ENCODE results near the gene TJAP1.
"Not testable (repeated sequence)": the region's sequence is repeated elsewhere in the genome, so short reads cannot be mapped to it uniquely, and the experiment has no call there.

The TJAP1 gene

GRCh38 chr6:43455531-43456428 lies 21.6 kb upstream of the TJAP1 start, which contains the start of gene DLK2:
DLK2 (minus strand) TSS chr6:43455548; CDS start chr6:43454825, 723 bp downstream.
- Histone ChIP-seq H4K8ac (ENCODE audit: low read depth, low read length) (no peak within 1 kb of the TSS), H3K23ac (ENCODE audit: low read length) (no peak within 1 kb of the TSS), H3K18ac (ENCODE audit: low read length) (no peak within 1 kb of the TSS), H2BK120ac (ENCODE audit: insufficient read depth, low read length, poor library complexity) (no peak within 1 kb of the TSS), H3K27ac (ENCODE audit: low read depth, low read length) (no peak within 1 kb of the TSS), H3K79me1 (ENCODE audit: low read length) (no peaks in the 10 kb centered on the region), H2AK5ac (ENCODE audit: low read length) (no peak within 1 kb of the TSS), H2BK12ac (ENCODE audit: low read length) (no peak within 1 kb of the TSS), H3K36me3 (ENCODE audit: control insufficient read depth in 1 of 2, insufficient read depth in 2 of 2, low read length in 2 of 2) (peaks cover 12 to 17% of the 10 kb centered on the region in 2 experiments), H3K4me3 (ENCODE audit: low read depth, low read length) (peak within 1 kb of the TSS; percentile 75), H3K79me2 (ENCODE audit: control insufficient read depth, insufficient read depth, low read length, poor library complexity) (no peaks in the 10 kb centered on the region), H4K12ac (ENCODE audit: low read depth, low read length) (no peak within 1 kb of the TSS), H3K4me2 (ENCODE audit: low read length) (peak within 1 kb of the TSS; percentile 94), H3K27me3 (ENCODE audit: insufficient read depth, low read length) (peaks cover 8% of the 10 kb centered on the region), H2AFZ (ENCODE audit: insufficient read depth, low read length, poor library complexity) (peak within 1 kb of the TSS; percentile 77), H3K9me3 (ENCODE audit: insufficient read depth, low read depth, low read length) (peaks cover 2% of the 10 kb centered on the region), H2BK5ac (ENCODE audit: low read depth, low read length, poor library complexity) (no peak within 1 kb of the TSS), H3K4me1 (ENCODE audit: control insufficient read depth in 1 of 2, insufficient read depth in 2 of 2, low read length in 2 of 2) (peaks cover 3 to 4% of the 10 kb centered on the region in 2 experiments), H3K9ac (ENCODE audit: low read length) (peak within 1 kb of the TSS; percentile 57), H3K14ac (ENCODE audit: low read length) (no peak within 1 kb of the TSS), H3K4ac (ENCODE audit: low read depth, low read length) (no peak within 1 kb of the TSS), H4K91ac (ENCODE audit: low read depth, low read length) (peak within 1 kb of the TSS; percentile 22)
- no CpG with 5 or more reads among the region's 55 CpGs for WGBS (ENCODE audit: extremely low coverage, insufficient coverage, insufficient read length)
- peak; percentile 67 to 74 for DNase-seq

- H3K36me3 ChIP-seq (ENCODE audit: control insufficient read depth in 1 of 2, insufficient read depth in 2 of 2, low read length in 2 of 2): peaks cover 3 to 5% of the 10 kb centered on the region in 2 experiments
- H2BK120ac ChIP-seq (ENCODE audit: insufficient read depth, low read length, poor library complexity): no peak overlapping the region
- peaks cover 3 to 4% of the 10 kb centered on the region in 2 experiments for H3K4me1 ChIP-seq (ENCODE audit: control insufficient read depth in 1 of 2, insufficient read depth in 2 of 2, low read length in 2 of 2)
- H3K9ac ChIP-seq (ENCODE audit: low read length): no peak overlapping the region
- no peak overlapping the region for H4K8ac ChIP-seq (ENCODE audit: low read depth, low read length)
- H2BK12ac ChIP-seq (ENCODE audit: low read length): no peak overlapping the region
- H3K23ac ChIP-seq (ENCODE audit: low read length): no peak overlapping the region
- H3K4me3 ChIP-seq (ENCODE audit: low read depth, low read length): no peak overlapping the region
- H3K14ac ChIP-seq (ENCODE audit: low read length): no peak overlapping the region
- no peak overlapping the region for H2BK5ac ChIP-seq (ENCODE audit: low read depth, low read length, poor library complexity)
- no peak overlapping the region for H4K91ac ChIP-seq (ENCODE audit: low read depth, low read length)
- H3K79me1 ChIP-seq (ENCODE audit: low read length): no peaks in the 10 kb centered on the region
- H3K27me3 ChIP-seq (ENCODE audit: insufficient read depth, low read length): peaks cover 8% of the 10 kb centered on the region
- peak; percentile 47 to 69 for DNase-seq
- H3K18ac ChIP-seq (ENCODE audit: low read length): no peak overlapping the region
- peaks cover 2% of the 10 kb centered on the region for H3K9me3 ChIP-seq (ENCODE audit: insufficient read depth, low read depth, low read length)
- no peak overlapping the region for H3K27ac ChIP-seq (ENCODE audit: low read depth, low read length)
- no CpG with 5 or more reads among the region's 9 CpGs for WGBS (ENCODE audit: extremely low coverage, insufficient coverage, insufficient read length)
- no peaks in the 10 kb centered on the region for H3K79me2 ChIP-seq (ENCODE audit: control insufficient read depth, insufficient read depth, low read length, poor library complexity)
- no peak overlapping the region for H3K4me2 ChIP-seq (ENCODE audit: low read length)
- no peak overlapping the region for H4K12ac ChIP-seq (ENCODE audit: low read depth, low read length)
- no peak overlapping the region for H3K4ac ChIP-seq (ENCODE audit: low read depth, low read length)
- H2AFZ ChIP-seq (ENCODE audit: insufficient read depth, low read length, poor library complexity): no peak overlapping the region
- no peak overlapping the region for H2AK5ac ChIP-seq (ENCODE audit: low read length)
Observed at GRCh38 chr6:43457643-43458042, 19.7 kb upstream of the TJAP1 start.

GRCh38 chr6:43458154-43458553 lies 19.2 kb upstream of the TJAP1 start:
- H2BK5ac ChIP-seq (ENCODE audit: low read depth, low read length, poor library complexity); H4K12ac ChIP-seq (ENCODE audit: low read depth, low read length); H3K36me3 ChIP-seq (ENCODE audit: control insufficient read depth in 1 of 2, insufficient read depth in 2 of 2, low read length in 2 of 2); H2BK120ac ChIP-seq (ENCODE audit: insufficient read depth, low read length, poor library complexity); H3K23ac ChIP-seq (ENCODE audit: low read length); H2AFZ ChIP-seq (ENCODE audit: insufficient read depth, low read length, poor library complexity); H3K79me2 ChIP-seq (ENCODE audit: control insufficient read depth, insufficient read depth, low read length, poor library complexity); H3K4me2 ChIP-seq (ENCODE audit: low read length); H3K27ac ChIP-seq (ENCODE audit: low read depth, low read length); H3K9ac ChIP-seq (ENCODE audit: low read length); H3K79me1 ChIP-seq (ENCODE audit: low read length); H3K9me3 ChIP-seq (ENCODE audit: insufficient read depth, low read depth, low read length); H4K91ac ChIP-seq (ENCODE audit: low read depth, low read length); H4K8ac ChIP-seq (ENCODE audit: low read depth, low read length); H2AK5ac ChIP-seq (ENCODE audit: low read length); H3K14ac ChIP-seq (ENCODE audit: low read length); H3K27me3 ChIP-seq (ENCODE audit: insufficient read depth, low read length); H2BK12ac ChIP-seq (ENCODE audit: low read length); H3K4me1 ChIP-seq (ENCODE audit: control insufficient read depth in 1 of 2, insufficient read depth in 2 of 2, low read length in 2 of 2); H3K4ac ChIP-seq (ENCODE audit: low read depth, low read length); H3K18ac ChIP-seq (ENCODE audit: low read length); H3K4me3 ChIP-seq (ENCODE audit: low read depth, low read length): not testable (repeated sequence)
- no CpG with 5 or more reads among the region's 15 CpGs for WGBS (ENCODE audit: extremely low coverage, insufficient coverage, insufficient read length)
- peak; percentile 30 to 56 for DNase-seq

- H3K79me2 ChIP-seq (ENCODE audit: control insufficient read depth, insufficient read depth, low read length, poor library complexity): no peaks in the 10 kb centered on the region
- H4K12ac ChIP-seq (ENCODE audit: low read depth, low read length): no peak overlapping the region
- no peak overlapping the region for H2BK120ac ChIP-seq (ENCODE audit: insufficient read depth, low read length, poor library complexity)
- H2BK5ac ChIP-seq (ENCODE audit: low read depth, low read length, poor library complexity): no peak overlapping the region
- H3K4me2 ChIP-seq (ENCODE audit: low read length): no peak overlapping the region
- no peaks in the 10 kb centered on the region for H3K36me3 ChIP-seq (ENCODE audit: control insufficient read depth in 1 of 2, insufficient read depth in 2 of 2, low read length in 2 of 2)
- H3K79me1 ChIP-seq (ENCODE audit: low read length): no peaks in the 10 kb centered on the region
- no peak overlapping the region for H3K23ac ChIP-seq (ENCODE audit: low read length)
- peaks cover 8% of the 10 kb centered on the region for H3K27me3 ChIP-seq (ENCODE audit: insufficient read depth, low read length)
- H3K4ac ChIP-seq (ENCODE audit: low read depth, low read length): no peak overlapping the region
- peaks cover 2% of the 10 kb centered on the region for H3K9me3 ChIP-seq (ENCODE audit: insufficient read depth, low read depth, low read length)
- H2AFZ ChIP-seq (ENCODE audit: insufficient read depth, low read length, poor library complexity): no peak overlapping the region
- whole genome bisulfite sequencing (ENCODE audit: extremely low coverage, insufficient coverage, insufficient read length): no CpG with 5 or more reads among the region's 1 CpG
- H4K8ac ChIP-seq (ENCODE audit: low read depth, low read length): no peak overlapping the region
- peaks cover 3 to 4% of the 10 kb centered on the region in 2 experiments for H3K4me1 ChIP-seq (ENCODE audit: control insufficient read depth in 1 of 2, insufficient read depth in 2 of 2, low read length in 2 of 2)
- H2BK12ac ChIP-seq (ENCODE audit: low read length): no peak overlapping the region
- no peak for DNase-seq
- H3K14ac ChIP-seq (ENCODE audit: low read length): no peak overlapping the region
- no peak overlapping the region for H2AK5ac ChIP-seq (ENCODE audit: low read length)
- H3K18ac ChIP-seq (ENCODE audit: low read length): no peak overlapping the region
- no peak overlapping the region for H3K27ac ChIP-seq (ENCODE audit: low read depth, low read length)
- H3K9ac ChIP-seq (ENCODE audit: low read length): no peak overlapping the region
- no peak overlapping the region for H3K4me3 ChIP-seq (ENCODE audit: low read depth, low read length)
- H4K91ac ChIP-seq (ENCODE audit: low read depth, low read length): no peak overlapping the region
Observed at GRCh38 chr6:43459535-43459934, 17.8 kb upstream of the TJAP1 start.

Measured in trophoblast cell (in vitro differentiated cells and primary cell).